ENCODE results near the gene MAPKAP1.

MAPKAP1 gene

GRCh38 chr9:125559194-125559593 is 147.8 kb downstream of the MAPKAP1 start:
- no peak for TF ChIP-seq EZH2 (IDR thresholded peaks at IDR 0.05; ENCODE audit: borderline replicate concordance, low read depth, low read length, severe bottlenecking)
- TF ChIP-seq, protein P1, sequence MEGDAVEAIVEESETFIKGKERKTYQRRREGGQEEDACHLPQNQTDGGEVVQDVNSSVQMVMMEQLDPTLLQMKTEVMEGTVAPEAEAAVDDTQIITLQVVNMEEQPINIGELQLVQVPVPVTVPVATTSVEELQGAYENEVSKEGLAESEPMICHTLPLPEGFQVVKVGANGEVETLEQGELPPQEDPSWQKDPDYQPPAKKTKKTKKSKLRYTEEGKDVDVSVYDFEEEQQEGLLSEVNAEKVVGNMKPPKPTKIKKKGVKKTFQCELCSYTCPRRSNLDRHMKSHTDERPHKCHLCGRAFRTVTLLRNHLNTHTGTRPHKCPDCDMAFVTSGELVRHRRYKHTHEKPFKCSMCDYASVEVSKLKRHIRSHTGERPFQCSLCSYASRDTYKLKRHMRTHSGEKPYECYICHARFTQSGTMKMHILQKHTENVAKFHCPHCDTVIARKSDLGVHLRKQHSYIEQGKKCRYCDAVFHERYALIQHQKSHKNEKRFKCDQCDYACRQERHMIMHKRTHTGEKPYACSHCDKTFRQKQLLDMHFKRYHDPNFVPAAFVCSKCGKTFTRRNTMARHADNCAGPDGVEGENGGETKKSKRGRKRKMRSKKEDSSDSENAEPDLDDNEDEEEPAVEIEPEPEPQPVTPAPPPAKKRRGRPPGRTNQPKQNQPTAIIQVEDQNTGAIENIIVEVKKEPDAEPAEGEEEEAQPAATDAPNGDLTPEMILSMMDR (IDR thresholded peaks at IDR 0.05; ENCODE audit: borderline replicate concordance, extremely low read depth, low read length, poor library complexity, severe bottlenecking) = no peak
- DNase-seq (no peak), ATAC-seq (ENCODE audit: insufficient read depth, low read depth) (no peak)
- Histone ChIP-seq H3K79me2 (ENCODE audit: insufficient read depth, low read length) (no peaks in the 10 kb centered on the region), H3K4me2 (ENCODE audit: insufficient read depth, low read length) (no peak overlapping the region), H3K4me3 (ENCODE audit: low read depth in 1 of 2, low read length in 2 of 2) (no peak overlapping the region), H3K27me3 (ENCODE audit: insufficient read depth, low read length, poor library complexity) (no peaks in the 10 kb centered on the region), H3K9me3 (ENCODE audit: insufficient read depth, low read length, severe bottlenecking) (no peaks in the 10 kb centered on the region), H3K36me3 (ENCODE audit: insufficient read depth, low read length) (peaks cover 36% of the 10 kb centered on the region), H4K20me1 (ENCODE audit: insufficient read depth, low read length) (no peaks in the 10 kb centered on the region), H3K4me1 (ENCODE audit: insufficient read depth, low read length) (no peaks in the 10 kb centered on the region), H3K9ac (ENCODE audit: low read depth, low read length) (no peak overlapping the region), H3K27ac (ENCODE audit: low read length) (no peak overlapping the region), H2AFZ (ENCODE audit: low read depth, low read length) (no peak overlapping the region)

DNA sequence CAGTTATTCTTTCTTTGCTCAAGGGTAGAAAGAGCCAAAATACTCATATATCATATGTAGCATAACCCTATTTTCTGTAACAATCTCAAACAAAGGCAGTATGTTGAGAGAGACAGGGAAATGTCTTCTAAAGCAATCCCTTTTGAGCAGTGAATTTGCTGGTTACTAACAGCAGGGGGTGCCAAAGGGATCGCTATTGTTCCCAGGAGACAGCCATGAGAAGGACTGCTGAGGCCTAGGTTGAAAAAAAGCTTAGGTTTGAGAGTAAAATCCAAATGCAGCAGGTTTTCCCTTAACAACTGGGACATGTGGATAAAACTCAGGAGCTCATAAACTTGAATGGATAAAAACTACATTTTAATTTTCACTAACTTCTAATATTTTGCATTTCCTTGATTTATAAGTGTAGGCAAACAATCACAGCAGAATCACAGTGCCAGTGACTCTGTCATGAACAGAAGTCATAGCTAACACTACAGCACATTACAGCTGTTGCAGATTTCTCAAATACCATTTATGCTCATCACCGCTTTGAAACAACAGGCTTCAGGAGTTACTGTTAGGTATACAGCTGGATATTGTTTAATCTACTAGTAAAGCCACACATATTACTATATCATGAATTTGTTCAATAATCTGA is 148.4 kb downstream of the MAPKAP1 start:
- DNase-seq (peak; percentile 63), ATAC-seq (ENCODE audit: insufficient read depth, low read depth) (peak; percentile 74)
- Histone ChIP-seq H3K4me1 (ENCODE audit: insufficient read depth, low read length) (no peaks in the 10 kb centered on the region), H2AFZ (ENCODE audit: low read depth, low read length) (no peak overlapping the region), H3K9me3 (ENCODE audit: insufficient read depth, low read length, severe bottlenecking) (no peaks in the 10 kb centered on the region), H3K27me3 (ENCODE audit: insufficient read depth, low read length, poor library complexity) (no peaks in the 10 kb centered on the region), H3K4me2 (ENCODE audit: insufficient read depth, low read length) (no peak overlapping the region), H3K27ac (ENCODE audit: low read length) (no peak overlapping the region), H3K4me3 (ENCODE audit: low read depth in 1 of 2, low read length in 2 of 2) (no peak overlapping the region), H3K9ac (ENCODE audit: low read depth, low read length) (no peak overlapping the region), H3K36me3 (ENCODE audit: insufficient read depth, low read length) (peaks cover 36% of the 10 kb centered on the region), H4K20me1 (ENCODE audit: insufficient read depth, low read length) (no peaks in the 10 kb centered on the region), H3K79me2 (ENCODE audit: insufficient read depth, low read length) (no peaks in the 10 kb centered on the region)
- TF ChIP-seq, protein P1 (IDR thresholded peaks at IDR 0.05; ENCODE audit: borderline replicate concordance, extremely low read depth, low read length, poor library complexity, severe bottlenecking) = peak; percentile 81
- TF ChIP-seq EZH2 (IDR thresholded peaks at IDR 0.05; ENCODE audit: borderline replicate concordance, low read depth, low read length, severe bottlenecking) = no peak

DNA sequence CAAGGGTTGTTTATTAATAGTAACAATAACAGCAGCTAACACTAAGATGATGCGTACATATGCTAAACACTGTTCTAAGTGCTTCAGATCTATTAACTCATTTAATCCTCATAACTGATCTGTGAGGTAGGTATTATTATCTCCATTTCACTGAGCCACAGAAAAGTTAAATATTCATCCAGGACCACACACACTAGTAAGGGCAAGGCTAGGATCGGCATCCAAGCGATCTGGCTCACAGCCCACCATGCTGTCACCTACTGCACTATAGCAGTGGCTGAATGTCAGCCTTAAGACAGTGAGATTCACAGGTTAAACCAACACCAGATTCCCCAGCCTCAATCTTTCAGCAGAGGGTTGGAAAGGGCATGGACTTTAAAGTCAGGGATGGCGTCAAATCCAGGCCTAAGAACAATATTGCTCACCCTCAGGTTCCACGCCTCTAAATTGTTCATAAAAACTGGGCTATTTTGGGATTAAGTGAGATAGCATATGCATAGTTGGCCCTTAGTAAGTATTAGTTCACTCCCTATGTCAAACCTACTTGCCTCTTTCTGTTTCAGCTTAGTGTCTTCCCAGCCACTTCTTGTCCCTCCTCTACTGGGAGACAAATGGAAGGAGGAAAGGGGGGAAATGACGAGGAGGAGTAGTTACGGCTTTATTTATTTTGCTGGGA is 150.8 kb downstream of the MAPKAP1 start:
- no peaks in the 10 kb centered on the region for H3K9me3 ChIP-seq (ENCODE audit: insufficient read depth, low read length, severe bottlenecking)
- no peak overlapping the region for H3K9ac ChIP-seq (ENCODE audit: low read depth, low read length)
- ATAC-seq (ENCODE audit: insufficient read depth, low read depth) (no peak), DNase-seq (no peak)
- H3K4me2 ChIP-seq (ENCODE audit: insufficient read depth, low read length) = no peak overlapping the region
- peaks cover 40% of the 10 kb centered on the region for H3K36me3 ChIP-seq (ENCODE audit: insufficient read depth, low read length)
- no peaks in the 10 kb centered on the region for H3K27me3 ChIP-seq (ENCODE audit: insufficient read depth, low read length, poor library complexity)
- H3K27ac ChIP-seq (ENCODE audit: low read length) = no peak overlapping the region
- no peaks in the 10 kb centered on the region for H3K79me2 ChIP-seq (ENCODE audit: insufficient read depth, low read length)
- H4K20me1 ChIP-seq (ENCODE audit: insufficient read depth, low read length) = no peaks in the 10 kb centered on the region
- no peak overlapping the region for H2AFZ ChIP-seq (ENCODE audit: low read depth, low read length)
- TF ChIP-seq EZH2 (IDR thresholded peaks at IDR 0.05; ENCODE audit: borderline replicate concordance, low read depth, low read length, severe bottlenecking) = no peak
- TF ChIP-seq, protein P1 (IDR thresholded peaks at IDR 0.05; ENCODE audit: borderline replicate concordance, extremely low read depth, low read length, poor library complexity, severe bottlenecking) = no peak
- H3K4me3 ChIP-seq (ENCODE audit: low read depth in 1 of 2, low read length in 2 of 2) = no peak overlapping the region
- H3K4me1 ChIP-seq (ENCODE audit: insufficient read depth, low read length) = no peaks in the 10 kb centered on the region

Data from DND-41 (cell line).